IMR-90 (cell line): Measurements from ENCODE around the gene ITFG2. TPM values are rescaled to one million over a fixed set of nuclear protein-coding genes. Genes with fewer than 3 reads are reported as not detected.

Experiments
- ATAC-seq: fragments of 200-7000 bp; cut with Tn5 transposase; 2 replicates; pipeline ENCODE4 v1.9.1; 2020; ENCODE audit warnings: low read depth, mild to moderate bottlenecking, moderate library complexity
- BruUV-seq: library from RNA; stranded (reverse); fragments of 400-500 nt; replicated peaks from 2 replicates; lab custom pipeline; 2021; lab: Mats Ljungman, UMichigan
- CTCF ChIA-PET: fragments of 300-600 bp; formaldehyde crosslinking; extraction: SDS; loops from one replicate; lab custom pipeline; 2021; ENCODE audit warnings: antibody characterized with exemption; lab: Yijun Ruan, JAX
- POLR2A ChIA-PET: fragments of 300-600 bp; sonication (Branson Sonifier 250); formaldehyde crosslinking; loops from one replicate; lab custom pipeline; 2022; ENCODE audit warnings: antibody characterized with exemption; ENCODE audit not compliant: unreplicated experiment; lab: Charles Lee
- DNase-seq: peaks from one replicate; pipeline ENCODE4 v3.0.0; 2013
- H2AFZ ChIP-seq: replicated peaks from 2 replicates; pipeline ENCODE3; 2013; ENCODE audit warnings: low read length, mild to moderate bottlenecking; ENCODE audit not compliant: poor library complexity
- H2AK5ac ChIP-seq: 2 replicates; pipeline ENCODE4 v1.6.1; 2013; ENCODE audit warnings: low read depth, low read length, inconsistent platforms
- H2AK9ac ChIP-seq: replicated peaks from 2 replicates; pipeline ENCODE3; 2013; ENCODE audit warnings: mild to moderate bottlenecking, low read depth, low read length, moderate library complexity; ENCODE audit not compliant: poor library complexity
- H2BK120ac ChIP-seq: 2 replicates; pipeline ENCODE4 v1.6.1; 2013; ENCODE audit warnings: low read depth, low read length, inconsistent platforms
- H2BK15ac ChIP-seq: 3 replicates; pipeline ENCODE4 v1.6.1; 2013; ENCODE audit warnings: low read depth, low read length, inconsistent platforms
- H2BK20ac ChIP-seq: 2 replicates; pipeline ENCODE4 v1.6.1; 2013; ENCODE audit warnings: low read depth, mild to moderate bottlenecking, inconsistent platforms, low read length, moderate library complexity
- H2BK5ac ChIP-seq: 2 replicates; pipeline ENCODE4 v1.6.1; 2013; ENCODE audit warnings: mild to moderate bottlenecking, low read depth, low read length, inconsistent platforms; ENCODE audit not compliant: poor library complexity, severe bottlenecking
- H3K14ac ChIP-seq: replicated peaks from 2 replicates; pipeline ENCODE4 v1.6.1; 2013; ENCODE audit warnings: low read depth, low read length, inconsistent platforms
- H3K18ac ChIP-seq: 2 replicates; pipeline ENCODE4 v1.6.1; 2013; ENCODE audit warnings: low read depth, low read length, control low read depth
- H3K23ac ChIP-seq: 2 replicates; pipeline ENCODE4 v1.6.1; 2013; ENCODE audit warnings: low read depth, low read length, inconsistent platforms
- H3K27ac ChIP-seq: 2 replicates; pipeline ENCODE4 v1.5.1; 2013; ENCODE audit warnings: mild to moderate bottlenecking, control low read depth, low read length; ENCODE audit not compliant: insufficient read depth
- H3K27me3 ChIP-seq: 2 replicates; pipeline ENCODE4 v1.6.1; 2013; ENCODE audit warnings: low read length; ENCODE audit not compliant: control insufficient read depth, insufficient read depth
- H3K36me3 ChIP-seq: 2 replicates; pipeline ENCODE4 v1.6.1; 2013; ENCODE audit warnings: low read length, mixed read lengths; ENCODE audit not compliant: control insufficient read depth, insufficient read depth
- H3K4ac ChIP-seq: 2 replicates; pipeline ENCODE4 v1.6.1; 2013; ENCODE audit warnings: low read depth, low read length, inconsistent platforms
- H3K4me1 ChIP-seq: 2 replicates; pipeline ENCODE4 v1.6.1; 2013; ENCODE audit warnings: low read length, mixed read lengths; ENCODE audit not compliant: control insufficient read depth, insufficient read depth
- H3K4me2 ChIP-seq: 2 replicates; pipeline ENCODE4 v1.6.1; 2013; ENCODE audit warnings: low read depth, mild to moderate bottlenecking, control low read depth, low read length, moderate library complexity
- H3K4me3 ChIP-seq: 2 replicates; pipeline ENCODE4 v1.5.1; 2013; ENCODE audit warnings: low read depth, mild to moderate bottlenecking, control low read depth, low read length, moderate library complexity; ENCODE audit not compliant: insufficient read depth
- H3K56ac ChIP-seq: 2 replicates; pipeline ENCODE4 v1.6.1; 2013; ENCODE audit warnings: low read length, inconsistent platforms; ENCODE audit not compliant: insufficient read depth; ENCODE audit errors: extremely low read depth
- H3K79me1 ChIP-seq, 2 experiments: 2 replicates each; pipeline ENCODE4 v1.6.1; 2013; ENCODE audit warnings: low read length in 2 of 2, inconsistent platforms in 1 of 2, low read depth in 1 of 2
- H3K9ac ChIP-seq: 2 replicates; pipeline ENCODE4 v1.6.1; 2013; ENCODE audit warnings: low read depth, low read length, control low read depth
- H3K9me1 ChIP-seq: 2 replicates; pipeline ENCODE4 v1.6.1; 2013; ENCODE audit warnings: low read length, inconsistent platforms; ENCODE audit not compliant: insufficient read depth
- H3K9me3 ChIP-seq: 2 replicates; pipeline ENCODE4 v1.6.1; 2013; ENCODE audit warnings: low read length; ENCODE audit not compliant: control insufficient read depth, insufficient read depth
- H4K20me1 ChIP-seq: 2 replicates; pipeline ENCODE4 v1.6.1; 2013; ENCODE audit warnings: low read length, inconsistent platforms; ENCODE audit not compliant: insufficient read depth
- H4K5ac ChIP-seq: 2 replicates; pipeline ENCODE4 v1.6.1; 2013; ENCODE audit warnings: mild to moderate bottlenecking, low read depth, low read length, control low read depth
- H4K8ac ChIP-seq, 2 experiments: 2 replicates each; pipeline ENCODE4 v1.6.1; 2013; ENCODE audit warnings: low read depth in 2 of 2, low read length in 2 of 2, control low read depth in 1 of 2, inconsistent platforms in 1 of 2
- H4K91ac ChIP-seq: 2 replicates; pipeline ENCODE4 v1.6.1; 2013; ENCODE audit warnings: low read depth, low read length, inconsistent platforms; ENCODE audit not compliant: insufficient read depth
- BHLHE40 ChIP-seq: fragments of 150-350 bp; IDR thresholded peaks from 2 replicates; pipeline ENCODE4 v1.6.1; 2016; ENCODE audit warnings: mild to moderate bottlenecking, low read depth, low read length
- CEBPB ChIP-seq: IDR thresholded peaks from 2 replicates; pipeline ENCODE4 v1.6.1; 2012; ENCODE audit warnings: low read depth, low read length, improper control_type of control experiment
- CHD1 ChIP-seq: IDR thresholded peaks from 2 replicates; pipeline ENCODE4 v1.6.1; 2012; ENCODE audit warnings: low read depth, low read length, improper control_type of control experiment
- FOS ChIP-seq: fragments of 150-350 bp; IDR thresholded peaks from 2 replicates; pipeline ENCODE4 v1.6.1; 2016; ENCODE audit warnings: low read depth, low read length
- MAFK ChIP-seq: IDR thresholded peaks from 2 replicates; pipeline ENCODE4 v1.6.1; 2012; ENCODE audit warnings: low read depth, low read length, improper control_type of control experiment
- MAZ ChIP-seq: IDR thresholded peaks from 2 replicates; pipeline ENCODE4 v1.6.1; 2012; ENCODE audit warnings: low read depth, mild to moderate bottlenecking, low read length, improper control_type of control experiment, moderate library complexity, borderline replicate concordance
- MXI1 ChIP-seq: IDR thresholded peaks from 2 replicates; pipeline ENCODE4 v1.6.1; 2012; ENCODE audit warnings: low read depth, mild to moderate bottlenecking, low read length, moderate library complexity, borderline replicate concordance
- NFE2L2 ChIP-seq: fragments of 150-350 bp; IDR thresholded peaks from 2 replicates; pipeline ENCODE4 v1.6.1; 2016; ENCODE audit warnings: low read depth, mild to moderate bottlenecking, low read length
- POLR2A ChIP-seq: IDR thresholded peaks from 2 replicates; pipeline ENCODE4 v1.6.1; 2012; ENCODE audit warnings: mild to moderate bottlenecking, low read depth, low read length
- RAD21 ChIP-seq: IDR thresholded peaks from 2 replicates; pipeline ENCODE4 v1.6.1; 2012; ENCODE audit warnings: low read length, improper control_type of control experiment
- RCOR1 ChIP-seq: IDR thresholded peaks from 2 replicates; pipeline ENCODE4 v1.6.1; 2012; ENCODE audit warnings: mild to moderate bottlenecking, low read length, improper control_type of control experiment; ENCODE audit not compliant: insufficient replicate concordance
- RFX5 ChIP-seq: IDR thresholded peaks from 2 replicates; pipeline ENCODE4 v1.8.0; 2012; ENCODE audit warnings: low read depth, mild to moderate bottlenecking, low read length, moderate library complexity
- SMC3 ChIP-seq: fragments of 150-350 bp; IDR thresholded peaks from 2 replicates; pipeline ENCODE4 v1.6.1; 2016; ENCODE audit warnings: low read depth, mild to moderate bottlenecking, antibody characterized with exemption, low read length, moderate library complexity
- WGBS, 2 experiments: methylation state at CpG; one replicate each; pipeline versions ENCODE4 v1.1.5 to v1.1.7; 2013; ENCODE audit warnings: missing lambda C conversion rate in 2 of 2; ENCODE audit not compliant: insufficient read length in 1 of 2; ENCODE audit errors: extremely low coverage in 2 of 2; 5-methylcytosine and 5-hydroxymethylcytosine counted together
- dilution Hi-C: fragments of 300-500 bp; cut with HindIII; formaldehyde crosslinking; loops from one replicate; pipeline ENCODE4 v1.14.3; 2018; ENCODE audit warnings: low sequenced_read_pairs; ENCODE audit not compliant: unreplicated experiment
- in situ Hi-C: fragments of 300-500 bp; cut with MboI; formaldehyde crosslinking; loops from 3 replicates; pipeline ENCODE4 v1.14.3; 2019; ENCODE audit warnings: low sequenced_read_pairs, inconsistent platforms, mixed read lengths
- intact Hi-C: fragments of 100-400 bp; cut with micrococcal nuclease; formaldehyde crosslinking; loops from 2 replicates; pipeline ENCODE4 v1.10.0; 2022
- polyA plus RNA-seq, 3 experiments: library from polyadenylated mRNA; depleted of rRNA; stranded (reverse); fragments of >200 nt; gene quantifications; 2 replicates each; pipeline ENCODE4 v1.2.3, GENCODE V29; 2012; ENCODE audit warnings: low replicate concordance in 1 of 3
- total RNA-seq: library from RNA; depleted of rRNA; stranded (reverse); fragments of >200 nt; gene quantifications from 2 replicates; pipeline ENCODE4 v1.2.3, GENCODE V29; 2012
- TF ChIP-seq, protein P1 (sequence below): fragments of 150-350 bp; IDR thresholded peaks from 2 replicates; pipeline ENCODE4 v1.6.1; 2017; ENCODE audit warnings: mild to moderate bottlenecking, antibody characterized with exemption, low read length, low read depth
- TF ChIP-seq, protein P2 (sequence below): conservative IDR thresholded peaks from 2 replicates; pipeline ENCODE4 v1.5.1; 2012; ENCODE audit warnings: mild to moderate bottlenecking, low read depth, low read length, improper control_type of control experiment
- TF ChIP-seq, protein P3 (sequence below): fragments of 150-350 bp; IDR thresholded peaks from 2 replicates; pipeline ENCODE4 v1.6.1; 2016; ENCODE audit warnings: low read depth, mild to moderate bottlenecking, low read length, moderate library complexity, borderline replicate concordance

Gene ITFG2
- total and polyA plus RNA-seq, 2 of the 4 experiments (the other 2 are of a cell fraction) = 20.3 to 25.5 TPM

DNA sequence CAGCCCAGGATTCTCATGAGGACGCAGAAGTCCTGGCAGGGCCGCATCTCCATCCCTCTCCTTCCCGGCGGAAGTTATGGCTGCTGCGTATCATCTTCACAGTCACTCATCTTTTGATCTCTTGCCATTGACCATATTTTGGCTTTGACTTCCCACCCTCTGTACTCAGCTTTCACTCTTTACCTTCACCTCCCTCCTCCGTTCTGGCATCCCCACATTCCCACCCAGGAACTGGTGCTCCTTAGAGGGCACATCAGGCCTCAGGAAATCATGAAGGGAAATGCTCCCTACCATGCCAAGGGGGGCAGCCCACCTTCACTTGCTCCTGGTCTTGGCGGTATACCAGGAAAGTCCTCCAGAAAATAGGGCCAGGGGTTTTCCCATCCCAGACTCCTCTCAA is 43.1 kb downstream of the ITFG2 start:
- POLR2A ChIA-PET = no interaction called here
- BruUV-seq = no TSS peak

More for the DNA sequence above, 43.1 kb downstream of the ITFG2 start:
- no peaks in the 10 kb centered on the region for H3K9me1 ChIP-seq
- H3K23ac ChIP-seq = no peak overlapping the region
- dilution Hi-C loops (no loop called here), in situ Hi-C loops (loop anchor here (10.0 kb wide), 1 partner anchor 179 kb away; no protein-coding TSS in a partner anchor), intact Hi-C loops (no loop called here)
- no peak overlapping the region for H2AK5ac ChIP-seq
- H2AK9ac ChIP-seq = no peak overlapping the region
- H4K20me1 ChIP-seq = no peaks in the 10 kb centered on the region
- no peak overlapping the region for H2BK15ac ChIP-seq
- H4K5ac ChIP-seq = no peak overlapping the region
- no peak overlapping the region for H3K4me3 ChIP-seq
- H3K9ac ChIP-seq = no peak overlapping the region
- no peak overlapping the region for H3K4me2 ChIP-seq
- CTCF ChIA-PET = no interaction called here
- no peak overlapping the region for H2BK20ac ChIP-seq
- no peak for DNase-seq
- H3K27ac ChIP-seq = no peak overlapping the region
- H3K4me1 ChIP-seq = no peaks in the 10 kb centered on the region
- no peak overlapping the region for H3K4ac ChIP-seq
- H3K9me3 ChIP-seq = no peaks in the 10 kb centered on the region
- no peak overlapping the region for H3K18ac ChIP-seq
- peaks cover 6% of the 10 kb centered on the region for H3K36me3 ChIP-seq
- TF ChIP-seq MAFK (no peak), CEBPB (no peak), RFX5 (no peak), POLR2A (no peak), RAD21 (no peak), MXI1 (no peak), MAZ (no peak), SMC3 (no peak), FOS (no peak), BHLHE40 (no peak), CHD1 (no peak), NFE2L2 (no peak), RCOR1 (no peak)
- TF ChIP-seq, protein P1, sequence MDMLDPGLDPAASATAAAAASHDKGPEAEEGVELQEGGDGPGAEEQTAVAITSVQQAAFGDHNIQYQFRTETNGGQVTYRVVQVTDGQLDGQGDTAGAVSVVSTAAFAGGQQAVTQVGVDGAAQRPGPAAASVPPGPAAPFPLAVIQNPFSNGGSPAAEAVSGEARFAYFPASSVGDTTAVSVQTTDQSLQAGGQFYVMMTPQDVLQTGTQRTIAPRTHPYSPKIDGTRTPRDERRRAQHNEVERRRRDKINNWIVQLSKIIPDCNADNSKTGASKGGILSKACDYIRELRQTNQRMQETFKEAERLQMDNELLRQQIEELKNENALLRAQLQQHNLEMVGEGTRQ = no peak
- TF ChIP-seq, protein P2, sequence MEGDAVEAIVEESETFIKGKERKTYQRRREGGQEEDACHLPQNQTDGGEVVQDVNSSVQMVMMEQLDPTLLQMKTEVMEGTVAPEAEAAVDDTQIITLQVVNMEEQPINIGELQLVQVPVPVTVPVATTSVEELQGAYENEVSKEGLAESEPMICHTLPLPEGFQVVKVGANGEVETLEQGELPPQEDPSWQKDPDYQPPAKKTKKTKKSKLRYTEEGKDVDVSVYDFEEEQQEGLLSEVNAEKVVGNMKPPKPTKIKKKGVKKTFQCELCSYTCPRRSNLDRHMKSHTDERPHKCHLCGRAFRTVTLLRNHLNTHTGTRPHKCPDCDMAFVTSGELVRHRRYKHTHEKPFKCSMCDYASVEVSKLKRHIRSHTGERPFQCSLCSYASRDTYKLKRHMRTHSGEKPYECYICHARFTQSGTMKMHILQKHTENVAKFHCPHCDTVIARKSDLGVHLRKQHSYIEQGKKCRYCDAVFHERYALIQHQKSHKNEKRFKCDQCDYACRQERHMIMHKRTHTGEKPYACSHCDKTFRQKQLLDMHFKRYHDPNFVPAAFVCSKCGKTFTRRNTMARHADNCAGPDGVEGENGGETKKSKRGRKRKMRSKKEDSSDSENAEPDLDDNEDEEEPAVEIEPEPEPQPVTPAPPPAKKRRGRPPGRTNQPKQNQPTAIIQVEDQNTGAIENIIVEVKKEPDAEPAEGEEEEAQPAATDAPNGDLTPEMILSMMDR = no peak
- TF ChIP-seq, protein P3, sequence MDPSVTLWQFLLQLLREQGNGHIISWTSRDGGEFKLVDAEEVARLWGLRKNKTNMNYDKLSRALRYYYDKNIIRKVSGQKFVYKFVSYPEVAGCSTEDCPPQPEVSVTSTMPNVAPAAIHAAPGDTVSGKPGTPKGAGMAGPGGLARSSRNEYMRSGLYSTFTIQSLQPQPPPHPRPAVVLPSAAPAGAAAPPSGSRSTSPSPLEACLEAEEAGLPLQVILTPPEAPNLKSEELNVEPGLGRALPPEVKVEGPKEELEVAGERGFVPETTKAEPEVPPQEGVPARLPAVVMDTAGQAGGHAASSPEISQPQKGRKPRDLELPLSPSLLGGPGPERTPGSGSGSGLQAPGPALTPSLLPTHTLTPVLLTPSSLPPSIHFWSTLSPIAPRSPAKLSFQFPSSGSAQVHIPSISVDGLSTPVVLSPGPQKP = no peak
- H3K79me1 ChIP-seq = no peaks in the 10 kb centered on the region
- H2BK120ac ChIP-seq = no peak overlapping the region
- ATAC-seq = no peak
- H2AFZ ChIP-seq = no peak overlapping the region
- WGBS, 2 experiments = 88% methylated on average over 1 of the region's 7 CpGs; no CpG with 5 or more reads in 1 of the 2 experiments
- H3K14ac ChIP-seq = no peak overlapping the region
- H4K91ac ChIP-seq = no peak overlapping the region
- no peak overlapping the region for H4K8ac ChIP-seq
- no peak overlapping the region for H2BK5ac ChIP-seq
- no peaks in the 10 kb centered on the region for H3K27me3 ChIP-seq
- no peak overlapping the region for H3K56ac ChIP-seq
